ENCODE measurements around the gene SOX6. TPM values are rescaled to one million over a fixed set of nuclear protein-coding genes. Genes with fewer than 3 reads are reported as not detected.

Gene SOX6
- total and polyA plus RNA-seq, 2 experiments from 2014 or later = 0.03 to 0.66 TPM

DNA sequence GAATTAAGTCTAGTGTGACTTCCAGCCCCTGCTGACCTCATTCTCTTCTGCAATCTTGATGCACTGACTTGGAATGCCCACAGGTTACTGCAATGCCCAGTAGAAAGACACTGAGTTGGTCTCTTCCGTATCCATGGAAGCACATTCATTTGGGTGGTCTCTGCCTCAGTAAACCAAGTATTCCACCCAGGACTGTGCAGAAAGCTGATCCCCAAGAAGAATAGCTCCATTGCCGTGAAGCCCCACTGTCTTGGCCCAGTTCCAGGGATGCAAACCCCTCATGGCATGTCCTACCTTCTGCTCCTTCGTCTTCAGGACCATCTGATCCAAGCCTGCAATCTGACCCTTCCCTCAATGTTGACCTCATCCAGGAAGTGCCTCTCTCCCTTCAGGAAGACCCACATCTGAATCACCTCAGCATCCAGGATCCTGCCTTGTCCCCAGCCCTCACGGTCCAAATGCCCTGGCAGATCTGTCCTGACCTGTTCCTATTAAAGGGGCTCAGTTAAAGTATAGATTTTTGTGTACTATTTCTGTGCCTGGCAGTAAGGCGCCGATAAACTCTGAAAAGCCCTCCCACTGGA lies 425.8 kb downstream of the SOX6 start (continued):
- TF ChIP-seq ZNF462 (CRISPR knock-in tag; IDR thresholded peaks at IDR 0.05) (no peak), EZH2phosphoT487 (IDR thresholded peaks at IDR 0.05; ENCODE audit: unreplicated experiment) (no peak), ZNF114 (CRISPR knock-in tag; IDR thresholded peaks at IDR 0.05) (no peak)
- TF ChIP-seq, protein P1, sequence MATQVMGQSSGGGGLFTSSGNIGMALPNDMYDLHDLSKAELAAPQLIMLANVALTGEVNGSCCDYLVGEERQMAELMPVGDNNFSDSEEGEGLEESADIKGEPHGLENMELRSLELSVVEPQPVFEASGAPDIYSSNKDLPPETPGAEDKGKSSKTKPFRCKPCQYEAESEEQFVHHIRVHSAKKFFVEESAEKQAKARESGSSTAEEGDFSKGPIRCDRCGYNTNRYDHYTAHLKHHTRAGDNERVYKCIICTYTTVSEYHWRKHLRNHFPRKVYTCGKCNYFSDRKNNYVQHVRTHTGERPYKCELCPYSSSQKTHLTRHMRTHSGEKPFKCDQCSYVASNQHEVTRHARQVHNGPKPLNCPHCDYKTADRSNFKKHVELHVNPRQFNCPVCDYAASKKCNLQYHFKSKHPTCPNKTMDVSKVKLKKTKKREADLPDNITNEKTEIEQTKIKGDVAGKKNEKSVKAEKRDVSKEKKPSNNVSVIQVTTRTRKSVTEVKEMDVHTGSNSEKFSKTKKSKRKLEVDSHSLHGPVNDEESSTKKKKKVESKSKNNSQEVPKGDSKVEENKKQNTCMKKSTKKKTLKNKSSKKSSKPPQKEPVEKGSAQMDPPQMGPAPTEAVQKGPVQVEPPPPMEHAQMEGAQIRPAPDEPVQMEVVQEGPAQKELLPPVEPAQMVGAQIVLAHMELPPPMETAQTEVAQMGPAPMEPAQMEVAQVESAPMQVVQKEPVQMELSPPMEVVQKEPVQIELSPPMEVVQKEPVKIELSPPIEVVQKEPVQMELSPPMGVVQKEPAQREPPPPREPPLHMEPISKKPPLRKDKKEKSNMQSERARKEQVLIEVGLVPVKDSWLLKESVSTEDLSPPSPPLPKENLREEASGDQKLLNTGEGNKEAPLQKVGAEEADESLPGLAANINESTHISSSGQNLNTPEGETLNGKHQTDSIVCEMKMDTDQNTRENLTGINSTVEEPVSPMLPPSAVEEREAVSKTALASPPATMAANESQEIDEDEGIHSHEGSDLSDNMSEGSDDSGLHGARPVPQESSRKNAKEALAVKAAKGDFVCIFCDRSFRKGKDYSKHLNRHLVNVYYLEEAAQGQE (IDR thresholded peaks at IDR 0.05; ENCODE audit: unreplicated experiment) = no peak

DNA sequence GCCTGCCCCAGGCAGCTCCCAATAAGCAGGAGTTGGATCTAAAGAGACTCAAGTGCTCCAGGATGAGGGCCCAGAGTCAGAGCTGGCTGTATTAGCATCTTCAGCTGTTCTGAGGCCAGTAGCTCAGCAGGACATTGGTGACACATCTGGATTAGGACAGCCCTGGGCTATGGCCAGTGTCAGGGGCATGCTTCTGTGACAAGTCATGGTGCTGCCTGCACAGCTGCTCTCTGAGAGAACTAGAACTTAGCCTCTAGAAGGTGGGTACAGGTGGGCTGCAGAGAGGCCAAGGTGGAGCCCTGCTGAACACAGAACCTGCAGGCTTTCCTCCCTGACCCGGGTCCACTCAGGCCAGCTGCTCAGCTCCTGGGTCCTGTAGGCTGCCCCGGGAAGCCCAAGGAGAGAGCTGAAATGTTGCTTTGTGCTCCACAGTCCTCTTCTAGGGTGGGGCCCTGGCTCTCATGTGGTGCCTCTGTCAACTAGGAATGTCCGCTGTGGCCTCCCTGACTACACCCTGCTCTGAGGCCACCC lies 426.9 kb downstream of the SOX6 start:
- Histone ChIP-seq H3K4me1 (ENCODE audit: insufficient read depth) (no peaks in the 10 kb centered on the region), H2AFZ (no peak overlapping the region), H3K4me2 (no peak overlapping the region), H3F3A (replicated peaks; ENCODE audit: low read depth) (no peaks in the 10 kb centered on the region), H3K36me3 (ENCODE audit: insufficient read depth) (no peaks in the 10 kb centered on the region), H3K27ac (ENCODE audit: low read depth) (no peak overlapping the region), H4K20me1 (replicated peaks; ENCODE audit: insufficient read depth) (no peaks in the 10 kb centered on the region), H3K9me2 (ENCODE audit: insufficient read depth) (peaks cover 7% of the 10 kb centered on the region; the same call in 1 of the 2 replicates), H3K79me2 (replicated peaks; ENCODE audit: insufficient read depth) (no peaks in the 10 kb centered on the region), H3K27me3 (ENCODE audit: insufficient read depth) (no peaks in the 10 kb centered on the region), H3K4me3 (no peak overlapping the region)
- no peak overlapping the region for H3K4me3 Mint-ChIP-seq
- no peak overlapping the region for H3K27ac Mint-ChIP-seq
- ATAC-seq (no peak), DNase-seq (ENCODE audit: low spot score) (no peak)
- no peaks in the 10 kb centered on the region for H3K4me1 Mint-ChIP-seq
- no peaks in the 10 kb centered on the region; the same call in 2 of the 3 replicates for H3K9me3 Mint-ChIP-seq
- H3K27me3 Mint-ChIP-seq (ENCODE audit: insufficient read depth, low read depth, poor library complexity) = peaks cover 4% of the 10 kb centered on the region
- H3K36me3 Mint-ChIP-seq (ENCODE audit: low read depth) = no peaks in the 10 kb centered on the region
- no peak for TF ChIP-seq EZH2 (IDR thresholded peaks at IDR 0.05; ENCODE audit: low read depth, unreplicated experiment)
- no peak for TF ChIP-seq CREB1 (CRISPR knock-in tag; IDR thresholded peaks at IDR 0.05; ENCODE audit: low read depth)
- no peak for TF ChIP-seq ZNF331 (CRISPR knock-in tag; IDR thresholded peaks at IDR 0.05; ENCODE audit: low read depth)
- no peak for TF ChIP-seq STAT1 (IDR thresholded peaks at IDR 0.05; ENCODE audit: unreplicated experiment)
- TF ChIP-seq POLR2AphosphoS5 (IDR thresholded peaks at IDR 0.05; ENCODE audit: low read depth) = no peak

Data from GM23338 (cell line).